NCI-H2196 (cell line): ENCODE results near the gene STARD3NL.
"Not testable (repeated sequence)": the region's sequence is repeated elsewhere in the genome, so short reads cannot be mapped to it uniquely, and the experiment has no call there.

Source experiments
- DNase-seq: peaks from one replicate; lab custom pipeline; 2025; ENCODE audit not compliant: unreplicated experiment; lab: John Stamatoyannopoulos, UW

The STARD3NL gene

DNA sequence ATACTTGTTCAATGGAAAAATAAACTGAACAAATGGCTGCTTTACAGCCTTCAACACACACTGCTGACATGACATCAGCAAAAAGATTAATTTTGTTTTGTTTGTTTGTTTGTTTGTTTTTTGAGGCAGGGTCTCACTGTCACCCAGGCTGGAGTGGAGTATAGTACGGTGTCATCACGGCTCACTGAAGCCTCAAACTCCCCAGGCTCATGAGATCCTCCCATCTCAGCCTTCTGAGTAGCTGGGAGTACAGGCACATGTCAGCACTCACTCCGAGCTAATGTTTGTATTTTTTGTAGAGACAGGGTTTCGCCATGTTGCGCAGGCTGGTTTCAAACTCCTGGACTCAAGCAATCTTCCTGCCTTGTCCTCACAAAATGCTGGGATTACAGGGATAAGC lies 84.5 kb downstream of the STARD3NL start:
- no peak for DNase-seq

DNA sequence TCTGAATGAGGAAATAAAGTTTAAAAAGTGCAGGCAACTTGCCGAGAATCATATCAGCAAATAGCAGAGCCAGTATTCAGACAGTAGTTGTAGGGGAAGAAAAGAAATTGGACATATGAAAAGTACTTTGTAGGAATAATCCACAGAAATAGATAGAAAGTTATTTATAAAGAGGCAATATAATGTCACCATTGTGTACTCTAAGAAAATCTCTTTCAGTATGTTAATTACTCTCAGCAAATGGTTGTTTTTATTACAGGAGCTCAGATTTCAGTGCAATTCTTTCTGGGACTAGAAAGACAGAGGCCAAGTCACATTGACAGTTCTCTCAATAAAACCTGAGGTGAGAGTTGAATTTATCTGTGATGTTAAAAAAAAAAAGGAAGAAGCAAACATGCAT lies 85.2 kb downstream of the STARD3NL start:
- DNase-seq: not testable (repeated sequence)

DNA sequence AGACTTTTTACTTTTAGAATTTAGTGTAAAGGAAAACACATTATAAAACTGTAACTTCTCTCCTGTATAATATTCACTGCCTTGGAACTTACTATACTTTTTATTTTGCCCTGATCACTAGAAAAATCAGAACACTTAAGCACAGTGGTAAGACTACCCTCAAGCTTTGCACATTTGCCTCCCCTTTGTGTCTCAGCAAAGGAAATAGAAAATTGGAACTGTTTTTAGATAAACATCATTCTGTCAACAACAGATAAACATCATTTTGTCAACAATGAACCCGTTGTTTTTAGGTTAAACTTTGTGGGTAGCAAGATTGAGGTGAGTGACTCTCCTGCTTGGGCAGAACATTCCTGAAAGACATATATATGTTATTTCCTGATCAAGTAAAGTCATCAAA lies 86.6 kb downstream of the STARD3NL start:
- DNase-seq: not testable (repeated sequence)

DNA sequence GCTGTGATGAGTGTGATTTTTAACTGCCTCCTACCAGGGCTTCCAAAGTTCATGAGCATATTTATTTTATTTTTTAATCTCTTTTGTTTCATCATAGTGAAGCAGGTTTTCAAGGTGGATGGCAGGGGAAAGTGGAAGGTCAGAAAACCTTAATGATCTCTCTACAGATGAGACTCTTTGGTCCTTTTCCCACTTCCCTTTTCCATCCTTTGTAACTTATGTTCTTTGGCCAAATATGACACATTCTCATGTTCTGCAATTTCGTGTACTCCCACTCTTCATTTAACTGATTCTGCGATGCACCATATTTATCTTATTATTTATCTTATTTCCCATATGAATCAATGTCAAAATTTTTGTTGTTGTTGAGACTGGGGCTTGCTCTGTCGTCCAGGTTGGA lies 87.9 kb downstream of the STARD3NL start:
- not testable (repeated sequence) for DNase-seq

DNA sequence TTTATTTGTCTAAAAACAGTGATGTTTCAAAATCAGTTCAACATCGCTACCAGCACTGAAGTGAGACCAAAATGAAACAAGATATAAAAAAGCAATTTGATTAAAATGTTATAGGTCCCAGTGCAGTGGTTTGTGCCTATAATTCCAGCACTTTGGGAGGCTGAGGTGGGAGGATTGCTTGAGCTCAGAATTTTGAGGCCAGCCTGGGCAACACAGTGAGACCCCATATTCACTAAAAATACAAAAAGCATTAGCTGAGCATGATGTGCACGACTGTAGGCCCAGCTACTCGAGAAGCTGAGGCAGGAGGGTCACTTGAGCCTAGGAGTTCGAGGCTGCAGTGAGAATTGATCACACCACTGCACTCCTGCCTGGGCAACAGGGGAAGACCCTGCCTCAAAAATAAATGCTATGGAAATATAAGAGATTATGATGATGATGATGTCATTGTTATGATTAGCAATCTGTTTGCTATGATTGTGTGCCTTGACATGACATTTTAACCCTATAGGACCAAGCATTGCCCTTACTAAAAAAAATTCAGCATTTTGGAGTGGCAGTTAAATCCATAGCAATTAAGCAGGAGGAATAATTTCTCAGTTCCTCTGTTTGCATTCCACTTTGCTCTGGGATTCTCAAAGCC lies 91.8 kb downstream of the STARD3NL start:
- DNase-seq: not testable (repeated sequence)

DNA sequence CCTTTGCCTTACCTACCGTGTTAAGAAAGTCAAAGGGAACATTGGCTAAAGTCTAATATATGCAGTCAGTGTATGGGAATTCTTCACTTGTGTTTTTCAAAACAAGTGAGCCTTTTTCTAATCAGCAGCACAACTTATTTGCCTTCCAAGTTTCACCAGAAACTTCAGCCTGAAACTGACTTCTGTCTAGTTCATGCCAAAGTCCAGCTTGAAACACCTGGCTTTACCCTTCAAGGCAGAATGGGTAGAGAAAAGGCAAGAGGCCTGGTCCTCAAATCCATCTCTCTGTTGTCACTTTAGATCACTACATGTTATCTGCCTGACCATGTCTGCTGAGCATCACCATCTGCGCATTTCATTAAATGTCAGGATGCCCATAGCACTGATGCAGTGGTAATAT lies 92.4 kb downstream of the STARD3NL start:
- not testable (repeated sequence) for DNase-seq

DNA sequence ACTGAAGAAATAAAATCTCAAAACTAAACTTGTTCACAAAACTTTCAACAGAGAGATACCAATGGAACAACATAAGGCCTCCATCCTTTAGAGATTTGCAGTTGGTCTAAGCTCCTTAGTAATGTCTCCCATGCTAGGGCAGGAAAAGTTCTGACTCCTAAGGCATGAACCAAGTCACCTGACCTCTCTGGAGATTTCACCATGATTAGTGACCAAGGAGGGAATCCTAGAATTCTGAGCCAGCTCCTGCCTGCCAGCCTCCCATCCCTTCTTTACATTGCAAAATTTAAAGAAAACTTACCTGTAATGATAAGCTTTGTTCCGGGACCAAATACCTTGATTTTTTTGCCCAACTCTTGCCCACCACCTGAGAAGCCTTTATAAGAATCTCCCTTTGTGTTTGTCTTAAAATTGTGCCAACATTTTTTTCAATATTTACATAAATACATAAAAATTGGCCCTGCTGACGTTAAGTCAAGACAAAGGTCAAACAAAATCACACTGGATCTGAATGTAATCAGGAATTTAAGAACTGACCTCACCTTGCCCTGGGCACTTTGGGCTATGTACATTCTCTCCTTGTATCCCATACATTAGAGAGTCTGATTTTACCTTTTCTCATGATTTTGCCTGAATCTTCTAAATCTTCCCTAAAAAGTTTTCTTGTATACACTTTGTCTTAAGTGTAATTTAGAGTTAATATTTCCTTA lies 95.4 kb downstream of the STARD3NL start, which contains the start of gene TARP:
TARP (minus strand) TSS at position 351 of the 710 bp plus-strand sequence.
- DNase-seq: no peak

DNA sequence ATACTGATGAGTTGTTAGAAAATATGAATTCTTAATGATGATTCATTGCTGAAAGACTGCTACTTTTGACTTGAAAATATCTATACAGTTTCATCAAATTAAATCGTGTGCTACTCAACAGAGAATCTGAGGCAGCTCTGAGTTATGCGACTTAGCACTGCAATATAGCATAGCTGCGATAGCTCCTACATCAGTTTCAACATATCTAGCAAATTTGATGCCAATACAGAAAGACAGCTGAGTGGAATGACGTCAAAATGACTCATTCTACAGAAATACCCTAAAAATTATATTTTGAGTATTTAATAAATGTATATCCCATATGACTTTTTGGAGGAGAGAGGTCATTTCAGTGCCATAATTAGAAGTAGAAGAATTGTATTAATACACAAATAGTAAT lies 96.4 kb downstream of the STARD3NL start:
- no peak for DNase-seq

DNA sequence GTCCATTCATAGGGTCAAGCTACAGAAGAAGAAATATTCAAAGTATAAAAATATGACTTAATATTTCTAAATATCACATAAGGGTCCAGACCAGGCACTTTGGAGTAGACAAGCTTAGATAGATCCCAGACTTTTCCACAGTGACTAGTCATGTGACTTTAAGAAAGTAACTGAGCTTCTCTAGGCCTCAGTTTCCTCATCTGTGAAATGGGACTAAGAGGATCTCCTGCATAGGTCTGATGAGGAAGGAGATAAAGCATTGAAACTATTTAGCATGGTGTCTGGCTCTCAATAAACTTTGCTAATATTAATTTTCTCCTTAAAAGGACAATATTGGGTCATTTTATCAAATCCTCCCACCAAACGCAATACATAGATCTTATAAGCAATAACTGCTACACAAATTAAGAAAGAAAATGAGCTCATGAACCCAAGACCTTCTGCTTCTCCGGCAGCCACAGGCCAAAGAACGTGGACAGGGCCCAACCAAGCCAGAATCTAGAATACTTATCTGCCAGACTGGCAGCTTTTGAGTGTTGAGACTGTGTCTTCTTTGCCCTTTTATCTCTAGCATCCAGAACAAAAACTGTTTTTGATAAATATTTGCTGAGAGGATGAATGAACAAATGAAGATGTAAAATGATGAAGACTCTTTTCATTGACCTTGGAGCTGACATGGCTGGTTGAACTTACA lies 97.0 kb downstream of the STARD3NL start:
- no peak for DNase-seq

DNA sequence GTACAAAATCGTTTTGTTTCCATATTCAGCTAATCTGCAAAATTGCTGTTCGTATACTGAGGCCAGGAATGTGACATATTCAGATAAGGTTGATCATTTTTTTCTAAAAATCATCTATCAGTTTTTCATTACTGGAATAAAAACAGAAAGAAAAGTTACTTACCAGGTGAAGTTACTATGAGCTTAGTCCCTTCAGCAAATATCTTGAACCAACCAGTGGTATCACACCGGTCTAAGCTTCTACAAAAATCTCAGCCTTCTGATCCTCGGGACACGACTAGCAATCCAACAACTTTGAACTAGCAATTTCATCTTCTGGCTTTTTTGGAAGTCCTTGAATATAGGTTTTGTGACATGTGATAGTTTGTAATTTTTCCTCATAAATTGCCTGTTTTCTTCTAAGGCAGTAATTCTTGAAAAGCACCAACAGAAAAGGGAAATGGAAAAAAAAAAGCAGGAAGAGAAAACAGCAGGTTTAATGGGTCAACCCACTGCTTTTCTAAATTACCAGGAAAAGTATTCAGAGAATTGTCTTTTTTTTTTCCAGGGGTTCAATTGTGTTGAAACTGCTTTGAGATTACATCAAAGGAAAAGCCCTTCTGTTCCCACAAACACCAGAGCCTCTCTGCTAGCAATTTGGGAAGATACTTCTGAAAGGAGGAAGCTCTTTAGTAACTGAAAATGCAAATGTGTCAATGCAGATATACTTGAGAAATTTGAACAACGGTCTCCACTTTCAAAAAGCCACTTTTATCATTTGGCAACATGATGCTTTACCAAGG lies 98.2 kb downstream of the STARD3NL start:
- DNase-seq: no peak

DNA sequence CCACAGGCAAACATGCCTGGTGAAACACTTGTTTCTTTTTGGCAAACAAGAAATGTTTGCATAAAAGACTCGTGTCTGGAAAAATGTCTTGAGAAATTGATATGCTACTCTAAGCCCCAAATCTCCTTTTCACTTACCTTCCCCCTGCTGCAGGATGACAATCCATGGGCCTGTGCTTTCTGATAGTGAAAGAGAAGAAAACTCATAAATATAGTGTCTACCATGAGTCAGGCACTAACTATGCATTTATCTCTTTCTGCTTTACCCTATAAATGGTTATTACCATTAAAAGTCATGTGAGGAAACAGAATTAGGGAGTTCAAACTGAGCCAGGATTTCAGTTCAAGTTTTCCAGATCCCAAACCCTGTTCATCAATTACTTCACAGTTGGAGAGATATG lies 102.0 kb downstream of the STARD3NL start:
- no peak for DNase-seq
